ENCODE measurements around the gene PIEZO2.

PIEZO2 gene

DNA sequence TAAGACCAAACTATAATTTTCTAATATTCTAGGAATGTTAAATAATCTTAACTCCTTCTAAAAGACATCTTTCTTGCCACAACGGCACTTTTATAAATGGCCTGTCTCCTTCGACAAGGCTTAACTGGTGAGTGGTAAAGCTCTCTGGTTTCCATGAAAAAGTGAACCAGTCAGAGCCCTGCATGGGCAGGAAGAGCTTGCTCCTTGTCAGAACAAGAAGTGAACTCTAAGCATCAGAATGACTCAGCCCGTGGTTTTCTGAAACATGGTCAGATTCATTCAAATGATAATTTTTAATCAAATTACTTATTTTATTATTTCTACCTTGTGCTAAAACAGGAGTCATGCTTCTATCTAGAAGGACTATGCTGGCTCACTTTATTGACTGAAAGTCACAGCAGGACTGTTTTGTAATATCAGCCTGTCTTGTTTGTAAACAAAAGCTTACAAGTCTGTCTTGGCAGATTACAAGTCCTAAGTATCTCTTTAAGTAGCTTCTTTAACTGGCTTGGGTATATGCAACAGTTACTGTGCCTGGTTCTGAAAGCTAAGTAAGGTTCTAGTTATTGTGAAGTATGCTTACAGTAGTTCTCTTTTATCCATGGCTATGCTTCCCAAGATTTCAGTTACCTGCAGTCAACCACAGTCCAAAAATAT lies 378.2 kb downstream of the PIEZO2 start:
- no peaks in the 10 kb centered on the region for H3K9me3 Mint-ChIP-seq
- no peaks in the 10 kb centered on the region for H3K36me3 Mint-ChIP-seq
- no peak overlapping the region for H3K4me3 Mint-ChIP-seq
- peaks cover 10% of the 10 kb centered on the region for H3K27me3 Mint-ChIP-seq
- no peak overlapping the region for H3K27ac Mint-ChIP-seq
- DNase-seq = no peak
- no peaks in the 10 kb centered on the region for H3K4me1 Mint-ChIP-seq
- CTCF ChIA-PET = interaction anchor here (0.8 kb wide), 1 partner anchor 43 kb away, joined by 3 read pairs; no protein-coding TSS in a partner anchor

DNA sequence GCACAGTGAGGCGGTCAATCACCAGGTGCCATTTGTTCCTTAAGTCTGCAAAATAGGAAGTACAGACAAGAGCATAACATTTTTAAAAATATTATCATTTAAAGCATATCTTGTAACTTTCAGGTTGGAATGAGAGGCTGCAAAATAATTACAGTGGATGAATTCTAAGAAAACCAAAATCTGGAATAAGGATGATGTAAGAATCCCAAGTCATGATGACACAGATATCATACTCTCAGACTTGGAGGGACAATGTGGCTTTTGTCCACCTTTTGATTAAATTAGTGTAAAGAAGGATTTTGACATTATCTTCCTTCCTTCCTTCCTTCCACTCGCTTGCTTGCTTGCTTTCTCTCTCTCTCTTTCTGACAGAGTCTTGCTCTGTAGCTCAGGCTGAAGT lies 379.1 kb downstream of the PIEZO2 start:
- Mint-ChIP-seq H3K4me3 (no peak overlapping the region), H3K9me3 (no peaks in the 10 kb centered on the region), H3K4me1 (no peaks in the 10 kb centered on the region), H3K27me3 (peaks cover 10% of the 10 kb centered on the region), H3K27ac (no peak overlapping the region), H3K36me3 (no peaks in the 10 kb centered on the region)
- DNase-seq = no peak
- CTCF ChIA-PET = no interaction called here

DNA sequence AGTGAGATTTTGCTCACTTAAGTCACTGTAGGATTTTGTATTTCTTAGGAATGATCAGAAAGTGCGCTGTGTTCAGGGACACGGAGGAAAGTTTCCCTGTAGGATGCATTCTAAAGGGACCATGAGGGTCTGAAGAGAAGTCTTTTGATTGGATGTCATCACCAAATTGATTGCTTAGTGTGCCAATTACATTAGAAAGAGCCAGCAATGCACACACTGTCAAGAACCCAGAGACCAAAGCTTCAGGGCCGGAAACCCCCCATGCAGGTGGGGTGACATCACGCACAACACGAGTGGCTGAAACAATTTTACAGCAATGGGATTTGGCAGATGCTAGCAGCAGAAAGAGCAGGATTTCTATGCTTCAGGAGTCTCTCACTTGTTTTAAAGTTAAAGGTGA lies 381.1 kb downstream of the PIEZO2 start:
- no peaks in the 10 kb centered on the region for H3K4me1 Mint-ChIP-seq
- H3K36me3 Mint-ChIP-seq = no peaks in the 10 kb centered on the region
- no peak overlapping the region for H3K27ac Mint-ChIP-seq
- DNase-seq = no peak
- no peaks in the 10 kb centered on the region for H3K9me3 Mint-ChIP-seq
- CTCF ChIA-PET = interaction anchor here (1.1 kb wide), 1 partner anchor 207 kb away, joined by 3 read pairs; no protein-coding TSS in a partner anchor
- H3K4me3 Mint-ChIP-seq = no peak overlapping the region
- H3K27me3 Mint-ChIP-seq = peaks cover 7% of the 10 kb centered on the region

DNA sequence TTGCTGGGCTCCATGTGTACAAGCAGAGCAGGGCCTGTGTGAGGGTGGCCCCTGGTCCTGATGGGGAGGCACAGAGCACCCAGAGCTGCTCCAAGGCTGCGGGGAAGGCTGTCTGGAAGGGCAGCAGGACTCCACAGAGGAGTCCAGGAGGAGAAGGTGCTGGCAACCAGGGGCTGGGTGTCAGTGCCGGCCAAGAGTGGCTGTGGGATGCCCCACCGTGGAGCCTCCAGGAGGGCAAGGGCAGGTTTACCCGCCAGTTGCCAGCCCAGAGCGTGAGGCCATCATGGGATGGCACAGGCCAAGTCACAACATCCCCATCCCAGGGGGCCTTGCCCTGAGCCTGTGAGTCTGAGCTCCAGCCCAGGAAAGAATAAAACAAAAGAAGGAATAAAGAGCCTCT lies 381.7 kb downstream of the PIEZO2 start:
- H3K4me3 Mint-ChIP-seq = no peak overlapping the region
- CTCF ChIA-PET = no interaction called here
- H3K4me1 Mint-ChIP-seq = no peaks in the 10 kb centered on the region

DNA sequence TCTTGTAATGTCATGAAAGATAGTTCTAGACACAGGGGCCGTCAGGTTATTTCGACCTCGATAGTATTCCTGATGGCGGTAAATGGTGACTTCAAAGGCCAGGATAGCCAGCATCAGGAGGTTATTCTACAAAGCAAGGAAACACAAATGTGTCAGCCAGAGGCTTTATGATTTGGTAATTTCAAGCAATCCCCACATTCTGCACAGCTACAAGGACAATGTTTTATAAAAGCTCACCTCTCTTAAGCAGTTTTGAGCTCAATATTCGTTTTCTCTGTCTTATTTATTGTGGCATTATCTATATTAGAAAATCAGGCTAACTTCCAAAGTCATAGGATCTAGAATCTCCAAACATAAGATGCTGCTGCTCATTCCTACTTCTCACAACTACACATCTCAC lies 388.4 kb downstream of the PIEZO2 start:
- DNase-seq = no peak
- no peaks in the 10 kb centered on the region for H3K27me3 Mint-ChIP-seq
- no peaks in the 10 kb centered on the region for H3K4me1 Mint-ChIP-seq
- no peak overlapping the region for H3K27ac Mint-ChIP-seq
- H3K4me3 Mint-ChIP-seq = no peak overlapping the region
- H3K9me3 Mint-ChIP-seq = no peaks in the 10 kb centered on the region
- CTCF ChIA-PET = no interaction called here
- H3K36me3 Mint-ChIP-seq = no peaks in the 10 kb centered on the region

More for the DNA sequence above, 381.7 kb downstream of the PIEZO2 start:
- DNase-seq = no peak
- Mint-ChIP-seq H3K27ac (no peak overlapping the region), H3K9me3 (no peaks in the 10 kb centered on the region), H3K27me3 (peaks cover 6% of the 10 kb centered on the region), H3K36me3 (no peaks in the 10 kb centered on the region)

- H3K4me1 Mint-ChIP-seq = no peaks in the 10 kb centered on the region
- no peaks in the 10 kb centered on the region for H3K27me3 Mint-ChIP-seq
- H3K27ac Mint-ChIP-seq = no peak overlapping the region
- H3K9me3 Mint-ChIP-seq = no peaks in the 10 kb centered on the region
- no peak overlapping the region for H3K4me3 Mint-ChIP-seq
- H3K36me3 Mint-ChIP-seq = no peaks in the 10 kb centered on the region
- CTCF ChIA-PET = no interaction called here
- no peak for DNase-seq
Observed at GRCh38 chr18:10759241-10759640, 390.1 kb downstream of the PIEZO2 start.

- CTCF ChIA-PET = no interaction called here
- Mint-ChIP-seq H3K4me3 (no peak overlapping the region), H3K27ac (no peak overlapping the region), H3K36me3 (no peaks in the 10 kb centered on the region), H3K9me3 (no peaks in the 10 kb centered on the region), H3K4me1 (no peaks in the 10 kb centered on the region), H3K27me3 (no peaks in the 10 kb centered on the region)
- DNase-seq = no peak
Observed at GRCh38 chr18:10757946-10758345, 391.4 kb downstream of the PIEZO2 start.

GRCh38 chr18:10757349-10757748 lies 392.0 kb downstream of the PIEZO2 start:
- H3K4me3 Mint-ChIP-seq = no peak overlapping the region
- no peak for DNase-seq
- CTCF ChIA-PET = no interaction called here
- no peaks in the 10 kb centered on the region for H3K36me3 Mint-ChIP-seq
- no peak overlapping the region for H3K27ac Mint-ChIP-seq
- H3K27me3 Mint-ChIP-seq = no peaks in the 10 kb centered on the region
- H3K9me3 Mint-ChIP-seq = no peaks in the 10 kb centered on the region
- no peaks in the 10 kb centered on the region for H3K4me1 Mint-ChIP-seq

DNA sequence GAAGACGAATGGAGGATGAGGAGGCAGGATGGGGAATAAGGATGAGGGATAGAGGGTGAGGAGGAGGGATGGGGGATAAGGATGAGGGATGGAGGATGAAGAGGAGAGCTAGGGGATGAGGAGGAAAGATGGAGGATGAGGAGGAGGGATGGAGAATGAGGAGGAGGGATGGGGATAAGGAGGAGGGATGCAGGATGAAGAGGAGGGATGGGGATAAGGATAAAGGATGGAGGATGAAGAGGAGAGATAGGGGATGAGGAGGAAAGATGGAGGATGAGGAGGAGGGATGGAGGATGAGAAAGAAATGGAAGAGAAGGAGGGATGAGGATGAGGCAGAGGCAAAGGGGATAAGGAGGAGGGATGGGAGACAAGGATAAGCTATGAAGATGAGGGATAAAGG lies 393.5 kb downstream of the PIEZO2 start:
- Mint-ChIP-seq H3K27ac (no peak overlapping the region), H3K27me3 (no peaks in the 10 kb centered on the region)
- CTCF ChIA-PET = interaction anchor here (0.8 kb wide), 1 partner anchor 282 kb away, joined by 3 read pairs; no protein-coding TSS in a partner anchor

GRCh38 chr18:10754128-10754527 lies 395.2 kb downstream of the PIEZO2 start:
- CTCF ChIA-PET = interaction anchor here (0.7 kb wide), 1 partner anchor 194 kb away, joined by 3 read pairs; no protein-coding TSS in a partner anchor
- H3K27me3 Mint-ChIP-seq = no peaks in the 10 kb centered on the region
- H3K36me3 Mint-ChIP-seq = no peaks in the 10 kb centered on the region
- no peaks in the 10 kb centered on the region for H3K4me1 Mint-ChIP-seq
- H3K9me3 Mint-ChIP-seq = no peaks in the 10 kb centered on the region
- H3K27ac Mint-ChIP-seq = no peak overlapping the region
- no peak overlapping the region for H3K4me3 Mint-ChIP-seq
- no peak for DNase-seq

More for the DNA sequence above, 393.5 kb downstream of the PIEZO2 start:
- H3K9me3 Mint-ChIP-seq = no peaks in the 10 kb centered on the region
- H3K4me1 Mint-ChIP-seq = no peaks in the 10 kb centered on the region
- H3K4me3 Mint-ChIP-seq = no peak overlapping the region
- no peak for DNase-seq
- H3K36me3 Mint-ChIP-seq = no peaks in the 10 kb centered on the region

- no peaks in the 10 kb centered on the region for H3K36me3 Mint-ChIP-seq
- no peak for DNase-seq
- H3K27ac Mint-ChIP-seq = no peak overlapping the region
- H3K9me3 Mint-ChIP-seq = no peaks in the 10 kb centered on the region
- CTCF ChIA-PET = no interaction called here
- H3K4me1 Mint-ChIP-seq = no peaks in the 10 kb centered on the region
- no peaks in the 10 kb centered on the region for H3K27me3 Mint-ChIP-seq
- H3K4me3 Mint-ChIP-seq = no peak overlapping the region
Observed at GRCh38 chr18:10752382-10752781, 397.0 kb downstream of the PIEZO2 start.

- Mint-ChIP-seq H3K4me1 (no peaks in the 10 kb centered on the region), H3K27ac (no peak overlapping the region), H3K27me3 (no peaks in the 10 kb centered on the region), H3K9me3 (no peaks in the 10 kb centered on the region), H3K36me3 (no peaks in the 10 kb centered on the region), H3K4me3 (no peak overlapping the region)
- no peak for DNase-seq
- CTCF ChIA-PET = interaction anchor here (0.6 kb wide), 1 partner anchor 10 kb away, joined by 4 read pairs; no protein-coding TSS in a partner anchor
Observed at GRCh38 chr18:10751653-10752052, 397.7 kb downstream of the PIEZO2 start.

- H3K27ac Mint-ChIP-seq = no peak overlapping the region
- H3K4me3 Mint-ChIP-seq = no peak overlapping the region
- no peaks in the 10 kb centered on the region for H3K9me3 Mint-ChIP-seq
- no peaks in the 10 kb centered on the region for H3K4me1 Mint-ChIP-seq
- no peak for DNase-seq
- CTCF ChIA-PET = no interaction called here
- no peaks in the 10 kb centered on the region for H3K36me3 Mint-ChIP-seq
- H3K27me3 Mint-ChIP-seq = no peaks in the 10 kb centered on the region
Observed at GRCh38 chr18:10750191-10751035, 399.0 kb downstream of the PIEZO2 start.

- DNase-seq = no peak
- Mint-ChIP-seq H3K36me3 (no peaks in the 10 kb centered on the region), H3K27ac (no peak overlapping the region), H3K27me3 (no peaks in the 10 kb centered on the region), H3K4me3 (no peak overlapping the region), H3K4me1 (no peaks in the 10 kb centered on the region), H3K9me3 (no peaks in the 10 kb centered on the region)
- CTCF ChIA-PET = no interaction called here
Observed at GRCh38 chr18:10748641-10749040, 400.7 kb downstream of the PIEZO2 start.

- Mint-ChIP-seq H3K27me3 (no peaks in the 10 kb centered on the region), H3K36me3 (no peaks in the 10 kb centered on the region), H3K27ac (no peak overlapping the region), H3K4me3 (no peak overlapping the region), H3K4me1 (no peaks in the 10 kb centered on the region), H3K9me3 (no peaks in the 10 kb centered on the region)
- DNase-seq = no peak
- CTCF ChIA-PET = no interaction called here
Observed at GRCh38 chr18:10745971-10746370, 403.4 kb downstream of the PIEZO2 start.
